Mesothelial cell of epicardium (in vitro differentiated cells): ENCODE results near the gene NCAPD2. TPM values are rescaled to one million over a fixed set of nuclear protein-coding genes. Genes with fewer than 3 reads are reported as not detected.

ENCODE experiments used
- DNase-seq, 2 experiments: peaks; one replicate each; pipeline ENCODE4 v3.0.0; 2021; ENCODE audit warnings: low spot score in 2 of 2; ENCODE audit not compliant: unreplicated experiment in 2 of 2
- H3K27ac Mint-ChIP-seq: 2 replicates; pipeline ENCODE4 v1.8.0; 2021; ENCODE audit warnings: mixed read lengths
- H3K27me3 Mint-ChIP-seq: 2 replicates; pipeline ENCODE4 v1.8.0; 2021; ENCODE audit warnings: low read depth, mixed read lengths
- H3K36me3 Mint-ChIP-seq: 2 replicates; pipeline ENCODE4 v1.8.0; 2021; ENCODE audit warnings: mixed read lengths
- H3K4me1 Mint-ChIP-seq: 2 replicates; pipeline ENCODE4 v1.8.0; 2021; ENCODE audit warnings: mixed read lengths
- H3K4me3 Mint-ChIP-seq: 2 replicates; pipeline ENCODE4 v1.8.0; 2021; ENCODE audit warnings: mild to moderate bottlenecking, moderate library complexity, mixed read lengths
- H3K9me3 Mint-ChIP-seq: 2 replicates; pipeline ENCODE4 v1.8.0; 2021; ENCODE audit warnings: mixed read lengths
- CTCF ChIP-seq: fragments of 200-600 bp; sonication (generic); IDR thresholded peaks from one replicate; pipeline ENCODE4 v1.5.0; 2021; ENCODE audit warnings: antibody characterized with exemption; ENCODE audit not compliant: unreplicated experiment
- total RNA-seq: library from RNA; stranded (reverse); gene quantifications from 3 replicates; pipeline ENCODE4 v1.2.1, GENCODE V29; 2021

Gene NCAPD2
- total RNA-seq, 1 donor from 2014 or later, result 56.3 TPM

GRCh38 chr12:6500466-6500865, 6.6 kb downstream of the NCAPD2 start:
- Mint-ChIP-seq H3K9me3 (no peaks in the 10 kb centered on the region), H3K27me3 (no peaks in the 10 kb centered on the region), H3K4me3 (no peak overlapping the region), H3K4me1 (peaks cover 1% of the 10 kb centered on the region), H3K36me3 (peaks cover 20% of the 10 kb centered on the region), H3K27ac (no peak overlapping the region)
- DNase-seq, result no peak
- TF ChIP-seq CTCF, result no peak

GRCh38 chr12:6507102-6507998, 13.4 kb downstream of the NCAPD2 start:
- TF ChIP-seq CTCF, result no peak
- H3K4me3 Mint-ChIP-seq, result no peak overlapping the region
- DNase-seq, result no peak
- no peaks in the 10 kb centered on the region for H3K9me3 Mint-ChIP-seq
- peaks cover 40% of the 10 kb centered on the region for H3K36me3 Mint-ChIP-seq
- no peaks in the 10 kb centered on the region for H3K27me3 Mint-ChIP-seq
- H3K4me1 Mint-ChIP-seq, result peaks cover 18% of the 10 kb centered on the region
- H3K27ac Mint-ChIP-seq, result peak overlapping the region; percentile 97

GRCh38 chr12:6508087-6508486, 14.2 kb downstream of the NCAPD2 start:
- TF ChIP-seq CTCF, result no peak
- Mint-ChIP-seq H3K9me3 (no peaks in the 10 kb centered on the region), H3K27ac (peak overlapping the region; percentile 97), H3K4me1 (peaks cover 18% of the 10 kb centered on the region), H3K27me3 (no peaks in the 10 kb centered on the region), H3K36me3 (peaks cover 46% of the 10 kb centered on the region), H3K4me3 (no peak overlapping the region)
- DNase-seq, result no peak

- no peaks in the 10 kb centered on the region for H3K27me3 Mint-ChIP-seq
- H3K36me3 Mint-ChIP-seq, result peaks cover 55% of the 10 kb centered on the region
Measured at GRCh38 chr12:6520186-6520585, 26.3 kb downstream of the NCAPD2 start.

GRCh38 chr12:6522193-6522592, 28.3 kb downstream of the NCAPD2 start:
- Mint-ChIP-seq H3K27ac (no peak overlapping the region), H3K4me3 (no peak overlapping the region), H3K27me3 (no peaks in the 10 kb centered on the region), H3K9me3 (no peaks in the 10 kb centered on the region), H3K4me1 (peaks cover 10% of the 10 kb centered on the region), H3K36me3 (peaks cover 54% of the 10 kb centered on the region)
- DNase-seq, result no peak
- TF ChIP-seq CTCF, result no peak

More at GRCh38 chr12:6520186-6520585, 26.3 kb downstream of the NCAPD2 start:
- Mint-ChIP-seq H3K4me1 (no peaks in the 10 kb centered on the region), H3K27ac (no peak overlapping the region), H3K4me3 (no peak overlapping the region), H3K9me3 (no peaks in the 10 kb centered on the region)
- no peak for DNase-seq
- no peak for TF ChIP-seq CTCF
